A549 (cell line): ENCODE results near the gene PTX3. TPM values are rescaled to one million over a fixed set of nuclear protein-coding genes. Genes with fewer than 3 reads are reported as not detected.

Experiments
- ATAC-seq, 2 experiments: fragments of 200-7000 bp in 1 of 2; fragments of >200 bp in 1 of 2; cut with Nextera tagmentation in 1 of 2; cut with Tn5 transposase in 1 of 2; 3 replicates each; pipeline versions ENCODE4 v1.8.0 to v1.9.1; 2018 to 2020; ENCODE audit warnings: mild to moderate bottlenecking in 1 of 2, moderate library complexity in 1 of 2
- CTCF ChIA-PET: fragments of 300-600 bp; sonication (Branson Sonifier 250); formaldehyde crosslinking; extraction: SDS; loops from one replicate; lab custom pipeline; 2021; ENCODE audit warnings: antibody characterized with exemption, inconsistent platforms; lab: Yijun Ruan, JAX
- POLR2A ChIA-PET: fragments of 350-600 bp; formaldehyde crosslinking; extraction: SDS; loops from one replicate; lab custom pipeline; 2021; ENCODE audit warnings: antibody characterized with exemption, inconsistent platforms; lab: Yijun Ruan, JAX
- DNase-seq, 2 experiments: peaks; one replicate each; pipeline versions ENCODE4 v3.0.0 to v3.0.0-alpha.2; 2011 to 2016; ENCODE audit warnings: low read depth in 1 of 2, low spot score in 1 of 2
- FAIRE-seq: peaks from 2 replicates; lab custom pipeline; 2011; peaks lifted over from hg19 to GRCh38; lab: Jason Lieb, UNC
- H3K27ac ChIP-seq, 2 experiments: fragments of >200 bp; sonication (Bioruptor Twin); formaldehyde crosslinking; 3 replicates each; pipeline ENCODE4 v1.5.1; 2016 to 2017
- H3K4me1 ChIP-seq: fragments of >200 bp; sonication (Bioruptor Twin); formaldehyde crosslinking; 3 replicates; pipeline ENCODE4 v1.6.1; 2016
- H3K4me2 ChIP-seq: fragments of >200 bp; sonication (Bioruptor Twin); formaldehyde crosslinking; 3 replicates; pipeline ENCODE4 v1.6.1; 2016
- H3K4me3 ChIP-seq: fragments of >200 bp; sonication (Bioruptor Twin); formaldehyde crosslinking; 3 replicates; pipeline ENCODE4 v1.5.1; 2016
- H3K9me3 ChIP-seq: fragments of >200 bp; sonication (Bioruptor Twin); formaldehyde crosslinking; 3 replicates; pipeline ENCODE4 v1.6.1; 2016
- ATOH8 ChIP-seq: fragments of 250-450 bp; sonication (Bioruptor Pico); IDR thresholded peaks from 2 replicates; pipeline ENCODE4 v1.5.0; 2020; ENCODE audit warnings: low read depth, mild to moderate bottlenecking, moderate library complexity
- CBX2 ChIP-seq: fragments of 200-600 bp; sonication (generic); IDR thresholded peaks from 2 replicates; pipeline ENCODE4 v1.6.1; 2016; ENCODE audit warnings: low read depth, mild to moderate bottlenecking, borderline replicate concordance
- CEBPB ChIP-seq, 2 experiments: fragments of >200 bp in 1 of 2; sonication (Bioruptor Twin) in 1 of 2; formaldehyde crosslinking in 1 of 2; IDR thresholded peaks; 2 replicates each; pipeline ENCODE4 v1.6.1; 2012 to 2016
- CHD2 ChIP-seq: fragments of 150-350 bp; IDR thresholded peaks from 2 replicates; pipeline ENCODE4 v1.6.1; 2014; ENCODE audit warnings: low read length; ENCODE audit not compliant: partially characterized antibody
- E2F6 ChIP-seq: IDR thresholded peaks from 2 replicates; pipeline ENCODE4 v1.6.1; 2012; ENCODE audit warnings: low read depth, borderline replicate concordance
- EHF ChIP-seq: fragments of 250-450 bp; sonication (Bioruptor Pico); IDR thresholded peaks from 2 replicates; pipeline ENCODE4 v1.5.0; 2020; ENCODE audit warnings: mild to moderate bottlenecking
- GATA3 ChIP-seq: IDR thresholded peaks from 2 replicates; pipeline ENCODE4 v1.6.1; 2012; ENCODE audit warnings: borderline replicate concordance
- HDAC2 ChIP-seq: fragments of 200-600 bp; sonication (generic); IDR thresholded peaks from 2 replicates; pipeline ENCODE4 v1.6.1; 2016
- HEYL ChIP-seq: fragments of 250-450 bp; sonication (Bioruptor Pico); IDR thresholded peaks from 2 replicates; pipeline ENCODE4 v1.8.0; 2021; ENCODE audit warnings: mild to moderate bottlenecking, moderate library complexity
- HMGXB4 ChIP-seq: fragments of 250-450 bp; sonication (Bioruptor Pico); IDR thresholded peaks from 2 replicates; pipeline ENCODE4 v1.5.0; 2021; ENCODE audit warnings: mild to moderate bottlenecking, moderate library complexity, borderline replicate concordance
- HOXA7 ChIP-seq: fragments of 250-450 bp; sonication (Bioruptor Pico); IDR thresholded peaks from 2 replicates; pipeline ENCODE4 v1.5.0; 2020; ENCODE audit warnings: mild to moderate bottlenecking, moderate library complexity
- HOXB5 ChIP-seq: fragments of 250-450 bp; sonication (Bioruptor Pico); IDR thresholded peaks from 2 replicates; pipeline ENCODE4 v1.5.0; 2020; ENCODE audit warnings: mild to moderate bottlenecking, moderate library complexity
- JUN ChIP-seq, 2 experiments: fragments of >200 bp; sonication (Bioruptor Twin); formaldehyde crosslinking; IDR thresholded peaks; 2 replicates in 1 of 2; 3 replicates in 1 of 2; pipeline ENCODE4 v1.6.1; 2016 to 2017
- JUNB ChIP-seq: fragments of >200 bp; sonication (Bioruptor Twin); formaldehyde crosslinking; IDR thresholded peaks from 2 replicates; pipeline ENCODE4 v1.6.1; 2016
- KDM5A ChIP-seq: fragments of 200-600 bp; sonication (generic); IDR thresholded peaks from 2 replicates; pipeline ENCODE4 v1.6.1; 2016; ENCODE audit warnings: antibody characterized with exemption, mild to moderate bottlenecking
- POLR2A ChIP-seq: IDR thresholded peaks from 2 replicates; pipeline ENCODE4 v1.6.1; 2012; ENCODE audit warnings: mild to moderate bottlenecking, low read length
- POLR2AphosphoS2 ChIP-seq: conservative IDR thresholded peaks from 2 replicates; pipeline ENCODE4 v1.6.1; 2012; ENCODE audit warnings: low read length, improper control_type of control experiment, inconsistent platforms
- RAD21 ChIP-seq, 2 experiments: fragments of >200 bp in 1 of 2; sonication (Bioruptor Twin) in 1 of 2; formaldehyde crosslinking in 1 of 2; IDR thresholded peaks in 1 of 2; conservative IDR thresholded peaks in 1 of 2; 2 replicates in 1 of 2; 3 replicates in 1 of 2; pipeline ENCODE4 v1.6.1; 2012 to 2018; ENCODE audit warnings: inconsistent platforms in 1 of 2
- RARB ChIP-seq: fragments of 250-450 bp; sonication (Bioruptor Pico); IDR thresholded peaks from 2 replicates; pipeline ENCODE4 v1.8.0; 2021; ENCODE audit warnings: mild to moderate bottlenecking, moderate library complexity
- RCOR1 ChIP-seq: fragments of 150-350 bp; IDR thresholded peaks from 2 replicates; pipeline ENCODE4 v1.6.1; 2014; ENCODE audit warnings: antibody characterized with exemption, low read length, low read depth
- RFX5 ChIP-seq: fragments of 450-650 bp; IDR thresholded peaks from 2 replicates; pipeline ENCODE4 v1.7.1; 2014; ENCODE audit warnings: antibody characterized with exemption, mild to moderate bottlenecking, moderate library complexity
- SMC3 ChIP-seq: fragments of >200 bp; sonication (Bioruptor Twin); formaldehyde crosslinking; IDR thresholded peaks from 3 replicates; pipeline ENCODE4 v1.6.1; 2018; ENCODE audit warnings: inconsistent platforms
- TFCP2L1 ChIP-seq: fragments of 250-450 bp; sonication (Bioruptor Pico); IDR thresholded peaks from 2 replicates; pipeline ENCODE4 v1.5.0; 2021; ENCODE audit warnings: mild to moderate bottlenecking
- TP53 ChIP-seq: fragments of 250-450 bp; sonication (Bioruptor Pico); IDR thresholded peaks from 2 replicates; pipeline ENCODE4 v1.5.0; 2021; ENCODE audit warnings: mild to moderate bottlenecking, moderate library complexity
- USF2 ChIP-seq: fragments of 450-650 bp; IDR thresholded peaks from 2 replicates; pipeline ENCODE4 v1.6.1; 2014; ENCODE audit warnings: antibody characterized with exemption
- ZSCAN20 ChIP-seq: fragments of 250-450 bp; sonication (Bioruptor Pico); IDR thresholded peaks from 2 replicates; pipeline ENCODE4 v1.8.0; 2022; ENCODE audit warnings: mild to moderate bottlenecking, moderate library complexity
- WGBS: methylation state at CpG from one replicate; pipeline ENCODE4 v1.1.6; 2017; ENCODE audit errors: missing lambda C conversion rate; 5-methylcytosine and 5-hydroxymethylcytosine counted together
- polyA plus RNA-seq, 4 experiments: library from polyadenylated mRNA; depleted of rRNA in 3 of 4; stranded (reverse); fragments of >200 nt; fragmentation: RNase III in 1 of 4; extraction: RNeasy Plus Mini Kit Qiagen cat#74134 plus additional on column Dnase treatment in 1 of 4; gene quantifications; 2 replicates in 3 of 4; 3 replicates in 1 of 4; pipeline ENCODE4 v1.2.3, GENCODE V29; 2011 to 2017
- TF ChIP-seq, protein P1 (sequence below): fragments of >200 bp; sonication (Bioruptor Twin); formaldehyde crosslinking; IDR thresholded peaks from 3 replicates; pipeline ENCODE4 v1.5.1; 2016
- TF ChIP-seq, protein P2 (sequence below): fragments of >200 bp; sonication (Bioruptor Twin); formaldehyde crosslinking; IDR thresholded peaks from 3 replicates; pipeline ENCODE4 v1.6.1; 2016

The PTX3 gene
- polyA plus RNA-seq, 2 of the 4 experiments (the other 2 are of a cell fraction): 0.14 to 0.35 TPM

- Histone ChIP-seq H3K4me1 (peaks cover 5% of the 10 kb centered on the region; the same call in 1 of the 3 replicates), H3K27ac (no peak overlapping the region), H3K9me3 (no peaks in the 10 kb centered on the region), H3K4me2 (no peak overlapping the region), H3K4me3 (no peak overlapping the region)
- no peak for FAIRE-seq
- peak; percentile 83 to 86 for TF ChIP-seq CEBPB (IDR thresholded peaks at IDR 0.05)
- TF ChIP-seq EHF: no peak
- CTCF ChIA-PET: interaction anchor here (0.9 to 4.9 kb wide), 5 partner anchors 9 to 244 kb away, joined by 3 to 22 read pairs (median 3); partner anchors contain the start of gene PTX3
- no peak for ATAC-seq
- WGBS: 86% methylated on average over 1 of the region's 1 CpG
- no peak for DNase-seq
- POLR2A ChIA-PET: no interaction called here
Measured at GRCh38 chr3:157445857-157446256, 9.2 kb downstream of the PTX3 start.

- H3K9me3 ChIP-seq: no peaks in the 10 kb centered on the region
- H3K4me3 ChIP-seq: no peak overlapping the region
- POLR2A ChIA-PET: no interaction called here
- CTCF ChIA-PET: interaction anchor here (0.7 to 1.0 kb wide), 6 partner anchors 20 to 246 kb away, joined by 3 to 4 read pairs (median 4); no protein-coding TSS in a partner anchor
- TF ChIP-seq EHF (no peak), TP53 (CRISPR knock-in tag) (no peak), TFCP2L1 (CRISPR knock-in tag) (no peak), RCOR1 (no peak), RARB (CRISPR knock-in tag) (no peak), ATOH8 (no peak), JUNB (no peak), SMC3 (peak; percentile 83), GATA3 (no peak), HDAC2 (no peak), KDM5A (no peak), E2F6 (no peak), HMGXB4 (CRISPR knock-in tag) (no peak), HOXB5 (CRISPR knock-in tag) (no peak), RFX5 (no peak), POLR2A (no peak), JUN (IDR thresholded peaks at IDR 0.05) (no peak), ZSCAN20 (CRISPR knock-in tag) (no peak), HOXA7 (CRISPR knock-in tag) (no peak), CBX2 (no peak), HEYL (no peak), RAD21 (conservative IDR thresholded peaks at IDR 0.05 in 1 of 2, IDR thresholded peaks at IDR 0.05 in 1 of 2) (peak; percentile 79 to 83), POLR2AphosphoS2 (no peak), USF2 (no peak), CHD2 (no peak)
- TF ChIP-seq, protein P1, sequence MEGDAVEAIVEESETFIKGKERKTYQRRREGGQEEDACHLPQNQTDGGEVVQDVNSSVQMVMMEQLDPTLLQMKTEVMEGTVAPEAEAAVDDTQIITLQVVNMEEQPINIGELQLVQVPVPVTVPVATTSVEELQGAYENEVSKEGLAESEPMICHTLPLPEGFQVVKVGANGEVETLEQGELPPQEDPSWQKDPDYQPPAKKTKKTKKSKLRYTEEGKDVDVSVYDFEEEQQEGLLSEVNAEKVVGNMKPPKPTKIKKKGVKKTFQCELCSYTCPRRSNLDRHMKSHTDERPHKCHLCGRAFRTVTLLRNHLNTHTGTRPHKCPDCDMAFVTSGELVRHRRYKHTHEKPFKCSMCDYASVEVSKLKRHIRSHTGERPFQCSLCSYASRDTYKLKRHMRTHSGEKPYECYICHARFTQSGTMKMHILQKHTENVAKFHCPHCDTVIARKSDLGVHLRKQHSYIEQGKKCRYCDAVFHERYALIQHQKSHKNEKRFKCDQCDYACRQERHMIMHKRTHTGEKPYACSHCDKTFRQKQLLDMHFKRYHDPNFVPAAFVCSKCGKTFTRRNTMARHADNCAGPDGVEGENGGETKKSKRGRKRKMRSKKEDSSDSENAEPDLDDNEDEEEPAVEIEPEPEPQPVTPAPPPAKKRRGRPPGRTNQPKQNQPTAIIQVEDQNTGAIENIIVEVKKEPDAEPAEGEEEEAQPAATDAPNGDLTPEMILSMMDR: peak; percentile 74
- TF ChIP-seq, protein P2, sequence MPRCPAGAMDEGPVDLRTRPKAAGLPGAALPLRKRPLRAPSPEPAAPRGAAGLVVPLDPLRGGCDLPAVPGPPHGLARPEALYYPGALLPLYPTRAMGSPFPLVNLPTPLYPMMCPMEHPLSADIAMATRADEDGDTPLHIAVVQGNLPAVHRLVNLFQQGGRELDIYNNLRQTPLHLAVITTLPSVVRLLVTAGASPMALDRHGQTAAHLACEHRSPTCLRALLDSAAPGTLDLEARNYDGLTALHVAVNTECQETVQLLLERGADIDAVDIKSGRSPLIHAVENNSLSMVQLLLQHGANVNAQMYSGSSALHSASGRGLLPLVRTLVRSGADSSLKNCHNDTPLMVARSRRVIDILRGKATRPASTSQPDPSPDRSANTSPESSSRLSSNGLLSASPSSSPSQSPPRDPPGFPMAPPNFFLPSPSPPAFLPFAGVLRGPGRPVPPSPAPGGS: no peak
- DNase-seq: peak in 1 of 2 experiments; percentile 49
- no peak overlapping the region for H3K4me2 ChIP-seq
- FAIRE-seq: peak; percentile 67
- ATAC-seq: peak; percentile 62 to 76; a peak in 4 of 6 replicates
- no peak overlapping the region for H3K27ac ChIP-seq
- peaks cover 5% of the 10 kb centered on the region; the same call in 1 of the 3 replicates for H3K4me1 ChIP-seq
- 32% methylated on average over 3 of the region's 3 CpGs for WGBS
Measured at GRCh38 chr3:157447026-157447694, 10.5 kb downstream of the PTX3 start.
